ENCODE data around the gene REEP5.
"Not testable (repeated sequence)": the region's sequence is repeated elsewhere in the genome, so short reads cannot be mapped to it uniquely, and the experiment has no call there.

REEP5 gene

GRCh38 chr5:112931473-112931872, 9.4 kb upstream of the REEP5 start:
- DNase-seq, result no peak

- no peak for DNase-seq
These were observed 8.0 kb upstream of the REEP5 start for GRCh38 chr5:112930082-112930344.

- DNase-seq, result no peak
These were observed 7.5 kb upstream of the REEP5 start for GRCh38 chr5:112929336-112930081.

- no peak for DNase-seq
These were observed 2.0 kb upstream of the REEP5 start for GRCh38 chr5:112923988-112924387.

GRCh38 chr5:112923148-112923917, 1.3 kb upstream of the REEP5 start:
- no peak for DNase-seq

GRCh38 chr5:112921026-112921832, 798 bp downstream of the REEP5 start:
- peak; percentile 47 for DNase-seq

GRCh38 chr5:112919972-112920371, 2.1 kb downstream of the REEP5 start:
- no peak for DNase-seq

- DNase-seq, result no peak
These were observed 3.3 kb downstream of the REEP5 start for GRCh38 chr5:112918679-112919078.

- DNase-seq, result no peak
These were observed 3.9 kb downstream of the REEP5 start for GRCh38 chr5:112918136-112918535.

GRCh38 chr5:112917453-112917995, 4.5 kb downstream of the REEP5 start:
- DNase-seq, result no peak

GRCh38 chr5:112915831-112916230, 6.2 kb downstream of the REEP5 start:
- no peak for DNase-seq

GRCh38 chr5:112914584-112914983, 7.4 kb downstream of the REEP5 start:
- no peak for DNase-seq

GRCh38 chr5:112910529-112910928, 11.5 kb downstream of the REEP5 start:
- no peak for DNase-seq

- DNase-seq, result no peak
These were observed 13.2 kb downstream of the REEP5 start for GRCh38 chr5:112908854-112909253.

- DNase-seq, result no peak
These were observed 14.8 kb downstream of the REEP5 start for GRCh38 chr5:112907166-112907631.

- no peak for DNase-seq
These were observed 15.4 kb downstream of the REEP5 start for GRCh38 chr5:112906637-112907036.

- not testable (repeated sequence) for DNase-seq
These were observed 17.0 kb downstream of the REEP5 start for GRCh38 chr5:112904996-112905395.

GRCh38 chr5:112902561-112902960, 19.5 kb downstream of the REEP5 start:
- DNase-seq, result no peak

GRCh38 chr5:112895682-112896081, 26.3 kb downstream of the REEP5 start:
- no peak for DNase-seq

- no peak for DNase-seq
These were observed 29.3 kb downstream of the REEP5 start for GRCh38 chr5:112892776-112893175.

GRCh38 chr5:112892066-112892465, 30.0 kb downstream of the REEP5 start:
- DNase-seq, result not testable (repeated sequence)

GRCh38 chr5:112886975-112887374, 35.1 kb downstream of the REEP5 start:
- DNase-seq, result no peak

GRCh38 chr5:112885001-112885400, 37.0 kb downstream of the REEP5 start:
- DNase-seq, result no peak
